Panc1 (cell line): ENCODE results near the gene SIL1. TPM values are rescaled to one million over a fixed set of nuclear protein-coding genes. Genes with fewer than 3 reads are reported as not detected.

Experiments used
- ATAC-seq: fragments of 200-7000 bp; cut with Tn5 transposase; 2 replicates; pipeline ENCODE4 v1.9.1; 2020; ENCODE audit warnings: mild to moderate bottlenecking, moderate library complexity
- BruUV-seq: library from RNA; stranded (reverse); fragments of 400-500 nt; replicated peaks from 2 replicates; lab custom pipeline; 2021; lab: Mats Ljungman, UMichigan
- CTCF ChIA-PET: fragments of 300-600 bp; sonication (Branson Sonifier 250); formaldehyde crosslinking; loops from one replicate; lab custom pipeline; 2022; ENCODE audit warnings: antibody characterized with exemption; lab: Charles Lee
- POLR2A ChIA-PET: fragments of 300-600 bp; sonication (Branson Sonifier 250); formaldehyde crosslinking; loops from one replicate; lab custom pipeline; 2022; ENCODE audit warnings: antibody characterized with exemption; lab: Charles Lee
- DNase-seq: peaks from one replicate; pipeline ENCODE4 v3.0.0-alpha.2; 2010; ENCODE audit warnings: low read depth, low spot score
- H3K27ac ChIP-seq: 2 replicates; pipeline ENCODE4 v1.5.1; 2011; ENCODE audit warnings: mild to moderate bottlenecking, low read length, inconsistent platforms
- H3K27me3 ChIP-seq: fragments of 200-500 bp; sonication (Bioruptor generic); 2 replicates; pipeline ENCODE4 v1.6.0; 2014; ENCODE audit warnings: low read length, inconsistent platforms; ENCODE audit not compliant: control insufficient read depth, insufficient read depth
- H3K36me3 ChIP-seq: fragments of 200-500 bp; sonication (Bioruptor generic); 2 replicates; pipeline ENCODE4 v1.5.1; 2014; ENCODE audit warnings: inconsistent platforms, mild to moderate bottlenecking, low read length, moderate library complexity; ENCODE audit not compliant: control insufficient read depth, insufficient read depth
- H3K4me1 ChIP-seq: 2 replicates; pipeline ENCODE4 v1.5.1; 2011; ENCODE audit warnings: inconsistent platforms, mild to moderate bottlenecking, low read length, moderate library complexity; ENCODE audit not compliant: control insufficient read depth, insufficient read depth
- H3K4me3 ChIP-seq, 2 experiments: 2 replicates each; pipeline ENCODE4 v1.5.1; 2011 to 2012; ENCODE audit warnings: low read depth in 2 of 2, low read length in 2 of 2, mild to moderate bottlenecking in 2 of 2, inconsistent platforms in 1 of 2, moderate library complexity in 1 of 2
- H3K9me3 ChIP-seq: fragments of 200-500 bp; sonication (Bioruptor generic); 2 replicates; pipeline ENCODE4 v1.5.1; 2014; ENCODE audit warnings: low read depth, mild to moderate bottlenecking, inconsistent platforms, low read length, moderate library complexity; ENCODE audit not compliant: control insufficient read depth, insufficient read depth
- CTCF ChIP-seq: fragments of 450-650 bp; IDR thresholded peaks from 2 replicates; pipeline ENCODE4 v1.5.1; 2017; ENCODE audit warnings: mild to moderate bottlenecking
- POLR2AphosphoS5 ChIP-seq: IDR thresholded peaks from 2 replicates; pipeline ENCODE4 v1.6.1; 2012; ENCODE audit warnings: mild to moderate bottlenecking, low read depth, low read length, moderate library complexity
- SIN3A ChIP-seq: IDR thresholded peaks from 2 replicates; pipeline ENCODE4 v1.6.1; 2012; ENCODE audit warnings: low read depth, mild to moderate bottlenecking, low read length, moderate library complexity, borderline replicate concordance; ENCODE audit not compliant: insufficient read depth
- TCF7L2 ChIP-seq: IDR thresholded peaks from 2 replicates; pipeline ENCODE4 v1.6.1; 2011; ENCODE audit warnings: mild to moderate bottlenecking, low read depth, low read length, inconsistent platforms
- in situ Hi-C: cut with HindIII; loops from 2 replicates; pipeline ENCODE4 v1.10.0; 2016; ENCODE audit warnings: low sequenced_read_pairs, low pct_unique_long_range_greater_than_20kb
- intact Hi-C: fragments of 100-400 bp; cut with micrococcal nuclease; formaldehyde crosslinking; loops from one replicate; pipeline ENCODE4 v1.10.0; 2022; ENCODE audit not compliant: unreplicated experiment
- total RNA-seq: library from RNA; stranded (reverse); gene quantifications from one replicate; pipeline ENCODE4 v1.2.1, GENCODE V29; 2021; ENCODE audit not compliant: unreplicated experiment
- TF ChIP-seq, protein P1 (sequence below), 2 experiments: IDR thresholded peaks; 2 replicates each; pipeline ENCODE4 v1.6.1; 2011 to 2012; ENCODE audit warnings: low read depth in 2 of 2, control low read depth in 1 of 2, low read length in 1 of 2, mild to moderate bottlenecking in 1 of 2, moderate library complexity in 1 of 2; ENCODE audit not compliant: insufficient read depth in 1 of 2

SIL1 gene
- total RNA-seq, 1 experiment from 2014 or later = 35.4 TPM

- no TSS peak for BruUV-seq
- ChIA-PET CTCF (no interaction called here), POLR2A (no interaction called here)
- H3K27ac ChIP-seq = no peak overlapping the region
- ATAC-seq (no peak), DNase-seq (no peak)
- intact Hi-C loops = no loop called here
- in situ Hi-C loops = no loop called here
- TF ChIP-seq CTCF (no peak), POLR2AphosphoS5 (no peak), TCF7L2 (no peak), SIN3A (no peak)
- TF ChIP-seq, protein P1, sequence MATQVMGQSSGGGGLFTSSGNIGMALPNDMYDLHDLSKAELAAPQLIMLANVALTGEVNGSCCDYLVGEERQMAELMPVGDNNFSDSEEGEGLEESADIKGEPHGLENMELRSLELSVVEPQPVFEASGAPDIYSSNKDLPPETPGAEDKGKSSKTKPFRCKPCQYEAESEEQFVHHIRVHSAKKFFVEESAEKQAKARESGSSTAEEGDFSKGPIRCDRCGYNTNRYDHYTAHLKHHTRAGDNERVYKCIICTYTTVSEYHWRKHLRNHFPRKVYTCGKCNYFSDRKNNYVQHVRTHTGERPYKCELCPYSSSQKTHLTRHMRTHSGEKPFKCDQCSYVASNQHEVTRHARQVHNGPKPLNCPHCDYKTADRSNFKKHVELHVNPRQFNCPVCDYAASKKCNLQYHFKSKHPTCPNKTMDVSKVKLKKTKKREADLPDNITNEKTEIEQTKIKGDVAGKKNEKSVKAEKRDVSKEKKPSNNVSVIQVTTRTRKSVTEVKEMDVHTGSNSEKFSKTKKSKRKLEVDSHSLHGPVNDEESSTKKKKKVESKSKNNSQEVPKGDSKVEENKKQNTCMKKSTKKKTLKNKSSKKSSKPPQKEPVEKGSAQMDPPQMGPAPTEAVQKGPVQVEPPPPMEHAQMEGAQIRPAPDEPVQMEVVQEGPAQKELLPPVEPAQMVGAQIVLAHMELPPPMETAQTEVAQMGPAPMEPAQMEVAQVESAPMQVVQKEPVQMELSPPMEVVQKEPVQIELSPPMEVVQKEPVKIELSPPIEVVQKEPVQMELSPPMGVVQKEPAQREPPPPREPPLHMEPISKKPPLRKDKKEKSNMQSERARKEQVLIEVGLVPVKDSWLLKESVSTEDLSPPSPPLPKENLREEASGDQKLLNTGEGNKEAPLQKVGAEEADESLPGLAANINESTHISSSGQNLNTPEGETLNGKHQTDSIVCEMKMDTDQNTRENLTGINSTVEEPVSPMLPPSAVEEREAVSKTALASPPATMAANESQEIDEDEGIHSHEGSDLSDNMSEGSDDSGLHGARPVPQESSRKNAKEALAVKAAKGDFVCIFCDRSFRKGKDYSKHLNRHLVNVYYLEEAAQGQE (IDR thresholded peaks at IDR 0.05; ENCODE audit: insufficient read depth in 1 of 2, low read depth in 2 of 2, low read length in 1 of 2) = no peak
- no peaks in the 10 kb centered on the region for H3K4me1 ChIP-seq
- H3K27me3 ChIP-seq = no peaks in the 10 kb centered on the region
- no peak overlapping the region for H3K4me3 ChIP-seq
- no peaks in the 10 kb centered on the region for H3K9me3 ChIP-seq
- H3K36me3 ChIP-seq = no peaks in the 10 kb centered on the region
Observed at GRCh38 chr5:138998521-138998920, 199.6 kb downstream of the SIL1 start.

- Histone ChIP-seq H3K9me3 (no peaks in the 10 kb centered on the region), H3K36me3 (no peaks in the 10 kb centered on the region), H3K27me3 (no peaks in the 10 kb centered on the region), H3K27ac (no peak overlapping the region), H3K4me1 (no peaks in the 10 kb centered on the region), H3K4me3 (no peak overlapping the region)
- CTCF ChIA-PET = no interaction called here
- TF ChIP-seq, protein P1 (IDR thresholded peaks at IDR 0.05; ENCODE audit: insufficient read depth in 1 of 2, low read depth in 2 of 2, low read length in 1 of 2) = no peak
- no peak for TF ChIP-seq POLR2AphosphoS5
- TF ChIP-seq TCF7L2 = no peak
- TF ChIP-seq SIN3A = no peak
- no peak for TF ChIP-seq CTCF
- DNase-seq (no peak), ATAC-seq (no peak)
- no TSS peak for BruUV-seq
- intact Hi-C loops = no loop called here
- POLR2A ChIA-PET = no interaction called here
- in situ Hi-C loops = no loop called here
Observed at GRCh38 chr5:138996120-138996519, 202.0 kb downstream of the SIL1 start.
